GM12891 (cell line): ENCODE data around the gene MROH2A.
"Not testable (repeated sequence)": the region's sequence is repeated elsewhere in the genome, so short reads cannot be mapped to it uniquely, and the experiment has no call there.

Source experiments
- PAX5 ChIP-seq: IDR thresholded peaks from 2 replicates; pipeline ENCODE4 v1.6.1; 2011; ENCODE audit warnings: low read length, moderate library complexity, mild to moderate bottlenecking; ENCODE audit not compliant: insufficient read depth, severe bottlenecking
- POLR2A ChIP-seq: IDR thresholded peaks from 2 replicates; pipeline ENCODE4 v1.6.1; 2011; ENCODE audit warnings: low read depth, low read length, control low read depth
- POLR2AphosphoS5 ChIP-seq: IDR thresholded peaks from 2 replicates; pipeline ENCODE4 v1.6.1; 2011; ENCODE audit warnings: low read depth, low read length, control low read depth
- POU2F2 ChIP-seq: IDR thresholded peaks from 2 replicates; pipeline ENCODE4 v1.6.1; 2011; ENCODE audit warnings: low read depth, mild to moderate bottlenecking, control low read depth, low read length, moderate library complexity
- SPI1 ChIP-seq: IDR thresholded peaks from 2 replicates; pipeline ENCODE4 v1.6.1; 2011; ENCODE audit warnings: low read depth, low read length, control low read depth
- TAF1 ChIP-seq: IDR thresholded peaks from 2 replicates; pipeline ENCODE4 v1.6.1; 2011; ENCODE audit warnings: low read depth, low read length, control low read depth

- TF ChIP-seq POLR2A, POLR2AphosphoS5, POU2F2, PAX5, TAF1, SPI1: not testable (repeated sequence)
These were observed 32.3 kb upstream of the MROH2A start for GRCh38 chr2:233745838-233746237.
